ENCODE measurements around the gene TPST2.

Gene TPST2

GRCh38 chr22:26517429-26517828 lies 72.5 kb downstream of the TPST2 start:
- Histone ChIP-seq H3K9ac (ENCODE audit: low read length) (no peak overlapping the region), H2AK5ac (ENCODE audit: low read length) (no peak overlapping the region), H3K4me1 (ENCODE audit: control insufficient read depth in 1 of 2, insufficient read depth in 2 of 2, low read length in 2 of 2) (peaks cover 2 to 4% of the 10 kb centered on the region in 2 experiments), H4K91ac (ENCODE audit: low read depth, low read length) (no peak overlapping the region), H4K8ac (ENCODE audit: low read depth, low read length) (no peak overlapping the region), H4K12ac (ENCODE audit: low read depth, low read length) (no peak overlapping the region), H3K23ac (ENCODE audit: low read length) (no peak overlapping the region), H3K4me3 (ENCODE audit: low read depth, low read length) (no peak overlapping the region), H3K9me3 (ENCODE audit: insufficient read depth, low read depth, low read length) (peaks cover 2% of the 10 kb centered on the region), H3K14ac (ENCODE audit: low read length) (no peak overlapping the region), H3K18ac (ENCODE audit: low read length) (no peak overlapping the region), H2BK12ac (ENCODE audit: low read length) (no peak overlapping the region), H3K27ac (ENCODE audit: low read depth, low read length) (no peak overlapping the region), H2BK120ac (ENCODE audit: insufficient read depth, low read length, poor library complexity) (no peak overlapping the region), H2BK5ac (ENCODE audit: low read depth, low read length, poor library complexity) (no peak overlapping the region), H2AFZ (ENCODE audit: insufficient read depth, low read length, poor library complexity) (no peak overlapping the region), H3K27me3 (ENCODE audit: insufficient read depth, low read length) (no peaks in the 10 kb centered on the region), H3K79me1 (ENCODE audit: low read length) (no peaks in the 10 kb centered on the region), H3K79me2 (ENCODE audit: control insufficient read depth, insufficient read depth, low read length, poor library complexity) (no peaks in the 10 kb centered on the region), H3K4me2 (ENCODE audit: low read length) (no peak overlapping the region), H3K4ac (ENCODE audit: low read depth, low read length) (no peak overlapping the region), H3K36me3 (ENCODE audit: control insufficient read depth in 1 of 2, insufficient read depth in 2 of 2, low read length in 2 of 2) (no peaks in the 10 kb centered on the region)
- WGBS (ENCODE audit: extremely low coverage, insufficient coverage, insufficient read length), result no CpG with 5 or more reads among the region's 5 CpGs
- DNase-seq, result no peak

DNA sequence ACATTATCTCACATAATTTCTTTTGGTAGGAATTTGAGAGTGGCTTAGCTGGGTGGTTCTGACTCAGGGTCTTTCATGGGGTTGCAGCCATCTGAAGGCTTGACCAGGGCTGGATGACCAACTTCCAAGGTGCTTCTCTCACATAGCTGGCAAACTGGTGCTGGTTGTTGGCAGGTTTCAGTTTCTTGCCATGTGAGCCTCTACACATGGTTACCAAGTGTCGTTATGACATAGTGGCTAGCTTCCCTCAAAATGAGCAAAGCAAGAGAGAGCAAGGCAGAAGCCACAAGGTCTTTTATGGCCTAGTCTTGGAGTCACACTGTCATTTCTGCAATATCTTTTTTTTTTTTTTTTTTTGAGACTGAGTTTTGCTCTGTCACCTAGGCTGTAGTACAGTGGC lies 73.4 kb downstream of the TPST2 start:
- Histone ChIP-seq H3K4me3 (ENCODE audit: low read depth, low read length) (no peak overlapping the region), H2AFZ (ENCODE audit: insufficient read depth, low read length, poor library complexity) (no peak overlapping the region), H3K4me1 (ENCODE audit: control insufficient read depth in 1 of 2, insufficient read depth in 2 of 2, low read length in 2 of 2) (peaks cover 3 to 6% of the 10 kb centered on the region in 2 experiments), H3K18ac (ENCODE audit: low read length) (no peak overlapping the region), H4K91ac (ENCODE audit: low read depth, low read length) (no peak overlapping the region), H3K23ac (ENCODE audit: low read length) (no peak overlapping the region), H2AK5ac (ENCODE audit: low read length) (no peak overlapping the region), H3K27me3 (ENCODE audit: insufficient read depth, low read length) (no peaks in the 10 kb centered on the region), H3K36me3 (ENCODE audit: control insufficient read depth in 1 of 2, insufficient read depth in 2 of 2, low read length in 2 of 2) (no peaks in the 10 kb centered on the region), H3K79me1 (ENCODE audit: low read length) (peaks cover 3% of the 10 kb centered on the region), H3K4me2 (ENCODE audit: low read length) (no peak overlapping the region), H3K4ac (ENCODE audit: low read depth, low read length) (no peak overlapping the region), H4K12ac (ENCODE audit: low read depth, low read length) (no peak overlapping the region), H3K9ac (ENCODE audit: low read length) (no peak overlapping the region), H3K14ac (ENCODE audit: low read length) (no peak overlapping the region), H2BK120ac (ENCODE audit: insufficient read depth, low read length, poor library complexity) (no peak overlapping the region), H2BK5ac (ENCODE audit: low read depth, low read length, poor library complexity) (no peak overlapping the region), H3K79me2 (ENCODE audit: control insufficient read depth, insufficient read depth, low read length, poor library complexity) (peaks cover 3% of the 10 kb centered on the region), H3K27ac (ENCODE audit: low read depth, low read length) (no peak overlapping the region), H2BK12ac (ENCODE audit: low read length) (no peak overlapping the region), H3K9me3 (ENCODE audit: insufficient read depth, low read depth, low read length) (peaks cover 2% of the 10 kb centered on the region), H4K8ac (ENCODE audit: low read depth, low read length) (no peak overlapping the region)
- DNase-seq, result no peak
- WGBS (ENCODE audit: extremely low coverage, insufficient coverage, insufficient read length), result no CpG with 5 or more reads among the region's 1 CpG

- no peak overlapping the region for H3K4me2 ChIP-seq (ENCODE audit: low read length)
- H3K79me2 ChIP-seq (ENCODE audit: control insufficient read depth, insufficient read depth, low read length, poor library complexity), result peaks cover 3% of the 10 kb centered on the region
- H3K4me3 ChIP-seq (ENCODE audit: low read depth, low read length), result no peak overlapping the region
- no peak overlapping the region for H3K27ac ChIP-seq (ENCODE audit: low read depth, low read length)
- H3K36me3 ChIP-seq (ENCODE audit: control insufficient read depth in 1 of 2, insufficient read depth in 2 of 2, low read length in 2 of 2), result no peaks in the 10 kb centered on the region
- peaks cover 3% of the 10 kb centered on the region for H3K79me1 ChIP-seq (ENCODE audit: low read length)
- no peak overlapping the region for H3K4ac ChIP-seq (ENCODE audit: low read depth, low read length)
- H3K9ac ChIP-seq (ENCODE audit: low read length), result no peak overlapping the region
- H3K4me1 ChIP-seq (ENCODE audit: control insufficient read depth in 1 of 2, insufficient read depth in 2 of 2, low read length in 2 of 2), result peaks cover 5 to 8% of the 10 kb centered on the region in 2 experiments
- H2AK5ac ChIP-seq (ENCODE audit: low read length), result no peak overlapping the region
- H3K23ac ChIP-seq (ENCODE audit: low read length), result no peak overlapping the region
- no peak for DNase-seq
- no peak overlapping the region for H4K91ac ChIP-seq (ENCODE audit: low read depth, low read length)
- H2BK120ac ChIP-seq (ENCODE audit: insufficient read depth, low read length, poor library complexity), result no peak overlapping the region
- no peak overlapping the region for H4K8ac ChIP-seq (ENCODE audit: low read depth, low read length)
- H4K12ac ChIP-seq (ENCODE audit: low read depth, low read length), result no peak overlapping the region
- no peak overlapping the region for H3K18ac ChIP-seq (ENCODE audit: low read length)
- H2BK12ac ChIP-seq (ENCODE audit: low read length), result no peak overlapping the region
- H2AFZ ChIP-seq (ENCODE audit: insufficient read depth, low read length, poor library complexity), result no peak overlapping the region
- no peak overlapping the region for H2BK5ac ChIP-seq (ENCODE audit: low read depth, low read length, poor library complexity)
- WGBS (ENCODE audit: extremely low coverage, insufficient coverage, insufficient read length), result no CpG with 5 or more reads among the region's 3 CpGs
- no peaks in the 10 kb centered on the region for H3K27me3 ChIP-seq (ENCODE audit: insufficient read depth, low read length)
- peaks cover 2% of the 10 kb centered on the region for H3K9me3 ChIP-seq (ENCODE audit: insufficient read depth, low read depth, low read length)
- H3K14ac ChIP-seq (ENCODE audit: low read length), result no peak overlapping the region
These were observed 74.0 kb downstream of the TPST2 start for GRCh38 chr22:26515931-26516330.

DNA sequence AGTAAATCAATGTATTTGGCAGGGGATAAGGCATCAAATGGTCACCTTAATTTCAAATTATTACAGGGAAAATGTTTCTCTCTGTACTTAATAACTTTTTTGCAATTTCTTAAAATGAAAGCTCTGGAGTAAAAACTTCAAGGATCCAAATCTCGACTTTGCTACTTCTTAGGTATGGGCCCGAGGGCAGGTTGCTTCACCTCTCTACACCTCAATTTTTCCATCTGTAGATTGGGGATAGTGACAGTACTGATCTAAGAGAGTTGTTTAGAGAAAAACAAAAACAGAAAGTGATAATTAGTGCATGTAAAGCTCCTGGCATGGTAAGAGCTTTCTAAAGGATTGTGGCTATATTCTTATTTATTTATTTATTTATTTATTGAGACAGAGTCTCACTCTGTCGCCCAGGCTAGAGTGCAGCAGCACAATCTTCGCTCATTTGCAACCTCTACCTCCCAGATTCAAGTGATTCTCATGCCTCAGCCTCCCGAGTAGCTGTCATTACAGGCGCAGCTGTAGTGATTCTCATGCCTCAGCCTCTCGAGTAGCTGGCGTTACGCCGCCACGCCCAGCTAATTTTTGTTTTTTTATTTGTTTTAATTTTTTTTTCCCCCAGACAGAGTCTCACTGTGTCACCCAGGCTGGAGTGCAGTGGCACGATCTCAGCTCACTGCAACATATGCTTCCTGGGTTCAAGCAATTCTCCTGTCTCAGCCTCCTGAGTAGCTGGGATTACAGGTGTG lies 75.3 kb downstream of the TPST2 start:
- H2BK120ac ChIP-seq (ENCODE audit: insufficient read depth, low read length, poor library complexity), result no peak overlapping the region
- no peak overlapping the region for H2AFZ ChIP-seq (ENCODE audit: insufficient read depth, low read length, poor library complexity)
- H3K14ac ChIP-seq (ENCODE audit: low read length), result no peak overlapping the region
- WGBS (ENCODE audit: extremely low coverage, insufficient coverage, insufficient read length), result no CpG with 5 or more reads among the region's 12 CpGs
- no peak for DNase-seq
- H2BK12ac ChIP-seq (ENCODE audit: low read length), result no peak overlapping the region
- no peak overlapping the region for H4K8ac ChIP-seq (ENCODE audit: low read depth, low read length)
- H4K12ac ChIP-seq (ENCODE audit: low read depth, low read length), result no peak overlapping the region
- no peak overlapping the region for H2BK5ac ChIP-seq (ENCODE audit: low read depth, low read length, poor library complexity)
- H3K79me2 ChIP-seq (ENCODE audit: control insufficient read depth, insufficient read depth, low read length, poor library complexity), result peaks cover 3% of the 10 kb centered on the region
- no peak overlapping the region for H3K4me2 ChIP-seq (ENCODE audit: low read length)
- no peak overlapping the region for H3K9ac ChIP-seq (ENCODE audit: low read length)
- peaks cover 4 to 5% of the 10 kb centered on the region in 2 experiments for H3K36me3 ChIP-seq (ENCODE audit: control insufficient read depth in 1 of 2, insufficient read depth in 2 of 2, low read length in 2 of 2)
- no peak overlapping the region for H2AK5ac ChIP-seq (ENCODE audit: low read length)
- H3K27ac ChIP-seq (ENCODE audit: low read depth, low read length), result no peak overlapping the region
- H3K79me1 ChIP-seq (ENCODE audit: low read length), result peaks cover 3% of the 10 kb centered on the region
- no peak overlapping the region for H3K18ac ChIP-seq (ENCODE audit: low read length)
- H4K91ac ChIP-seq (ENCODE audit: low read depth, low read length), result no peak overlapping the region
- no peak overlapping the region for H3K23ac ChIP-seq (ENCODE audit: low read length)
- peaks cover 5 to 8% of the 10 kb centered on the region in 2 experiments for H3K4me1 ChIP-seq (ENCODE audit: control insufficient read depth in 1 of 2, insufficient read depth in 2 of 2, low read length in 2 of 2)
- H3K4me3 ChIP-seq (ENCODE audit: low read depth, low read length), result no peak overlapping the region
- H3K9me3 ChIP-seq (ENCODE audit: insufficient read depth, low read depth, low read length), result peaks cover 2% of the 10 kb centered on the region
- no peaks in the 10 kb centered on the region for H3K27me3 ChIP-seq (ENCODE audit: insufficient read depth, low read length)
- no peak overlapping the region for H3K4ac ChIP-seq (ENCODE audit: low read depth, low read length)

Data from trophoblast cell (in vitro differentiated cells and primary cell).